IPS-18a (cell line): ENCODE measurements around the gene S100A4.
A peak's percentile ranks its signal among the peaks of the same experiment; 100 is the strongest.

Experiments used
- H3K27ac ChIP-seq: one replicate; pipeline ENCODE4 v1.5.1; 2013; ENCODE audit warnings: low read length
- H3K27me3 ChIP-seq: one replicate; pipeline ENCODE4 v1.6.1; 2013; ENCODE audit warnings: mild to moderate bottlenecking, low read length; ENCODE audit not compliant: control insufficient read depth, insufficient read depth
- H3K36me3 ChIP-seq: one replicate; pipeline ENCODE4 v1.6.1; 2013; ENCODE audit warnings: low read depth, low read length; ENCODE audit not compliant: control insufficient read depth
- H3K4me1 ChIP-seq: one replicate; pipeline ENCODE4 v1.6.1; 2013; ENCODE audit warnings: low read depth, low read length; ENCODE audit not compliant: control insufficient read depth
- H3K4me3 ChIP-seq: one replicate; pipeline ENCODE4 v1.5.1; 2013; ENCODE audit warnings: low read length
- H3K9ac ChIP-seq: one replicate; pipeline ENCODE4 v1.6.1; 2013; ENCODE audit warnings: mild to moderate bottlenecking, low read length, moderate library complexity
- H3K9me3 ChIP-seq: one replicate; pipeline ENCODE4 v1.6.1; 2013; ENCODE audit warnings: low read depth, low read length; ENCODE audit not compliant: control insufficient read depth

Gene S100A4

DNA sequence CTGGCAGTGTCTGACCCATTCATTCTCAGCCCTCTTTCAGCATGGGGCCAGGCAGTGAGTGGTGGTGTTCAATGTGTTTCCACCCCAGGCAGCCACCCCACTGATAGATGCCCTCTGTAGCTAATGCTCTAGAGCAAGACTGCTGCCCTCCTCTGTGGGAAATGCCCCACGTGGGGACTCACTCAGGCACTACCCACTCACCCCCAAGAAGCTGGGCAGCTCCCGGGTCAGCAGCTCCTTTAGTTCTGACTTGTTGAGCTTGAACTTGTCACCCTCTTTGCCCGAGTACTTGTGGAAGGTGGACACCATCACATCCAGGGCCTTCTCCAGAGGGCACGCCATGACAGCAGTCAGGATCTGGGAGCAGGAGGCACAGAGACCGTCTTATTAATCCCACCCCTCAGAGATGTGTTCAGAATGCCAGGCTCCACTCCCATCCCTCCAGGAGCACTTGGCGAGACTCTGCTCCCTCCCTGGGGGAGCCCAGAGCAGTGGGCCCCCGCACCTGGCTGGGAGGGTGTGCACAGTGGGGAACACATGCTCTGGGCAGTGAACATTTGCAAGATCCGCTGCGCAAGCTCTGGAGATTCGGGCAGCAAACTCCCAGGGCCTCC lies 1.0 kb downstream of the S100A4 start:
- no peak overlapping the region for H3K27ac ChIP-seq
- peak overlapping the region; percentile 13 for H3K9ac ChIP-seq
- H3K4me3 ChIP-seq = peak overlapping the region; percentile 26
- H3K27me3 ChIP-seq = no peaks in the 10 kb centered on the region
- H3K4me1 ChIP-seq = peaks cover 16% of the 10 kb centered on the region
- H3K9me3 ChIP-seq = no peaks in the 10 kb centered on the region
- no peaks in the 10 kb centered on the region for H3K36me3 ChIP-seq

DNA sequence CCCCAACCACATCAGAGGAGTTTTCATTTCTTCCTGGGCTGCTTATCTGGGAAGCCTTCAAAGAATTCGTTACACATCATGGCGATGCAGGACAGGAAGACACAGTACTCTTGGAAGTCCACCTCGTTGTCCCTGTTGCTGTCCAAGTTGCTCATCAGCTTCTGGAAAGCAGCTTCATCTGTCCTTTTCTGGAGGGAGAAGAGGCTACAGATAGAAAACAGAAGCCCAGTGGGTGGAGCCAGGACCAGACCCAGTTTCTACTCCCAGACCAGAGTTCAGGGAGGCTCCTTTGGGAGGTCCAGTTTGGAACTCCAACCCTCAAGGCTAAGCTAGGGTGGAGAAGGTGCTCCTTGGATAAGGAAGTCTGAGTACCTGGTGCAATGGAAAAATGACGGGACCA lies 1.9 kb downstream of the S100A4 start:
- Histone ChIP-seq H3K9ac (no peak overlapping the region), H3K27me3 (no peaks in the 10 kb centered on the region), H3K36me3 (no peaks in the 10 kb centered on the region), H3K4me1 (peaks cover 16% of the 10 kb centered on the region), H3K27ac (no peak overlapping the region), H3K4me3 (no peak overlapping the region), H3K9me3 (no peaks in the 10 kb centered on the region)

DNA sequence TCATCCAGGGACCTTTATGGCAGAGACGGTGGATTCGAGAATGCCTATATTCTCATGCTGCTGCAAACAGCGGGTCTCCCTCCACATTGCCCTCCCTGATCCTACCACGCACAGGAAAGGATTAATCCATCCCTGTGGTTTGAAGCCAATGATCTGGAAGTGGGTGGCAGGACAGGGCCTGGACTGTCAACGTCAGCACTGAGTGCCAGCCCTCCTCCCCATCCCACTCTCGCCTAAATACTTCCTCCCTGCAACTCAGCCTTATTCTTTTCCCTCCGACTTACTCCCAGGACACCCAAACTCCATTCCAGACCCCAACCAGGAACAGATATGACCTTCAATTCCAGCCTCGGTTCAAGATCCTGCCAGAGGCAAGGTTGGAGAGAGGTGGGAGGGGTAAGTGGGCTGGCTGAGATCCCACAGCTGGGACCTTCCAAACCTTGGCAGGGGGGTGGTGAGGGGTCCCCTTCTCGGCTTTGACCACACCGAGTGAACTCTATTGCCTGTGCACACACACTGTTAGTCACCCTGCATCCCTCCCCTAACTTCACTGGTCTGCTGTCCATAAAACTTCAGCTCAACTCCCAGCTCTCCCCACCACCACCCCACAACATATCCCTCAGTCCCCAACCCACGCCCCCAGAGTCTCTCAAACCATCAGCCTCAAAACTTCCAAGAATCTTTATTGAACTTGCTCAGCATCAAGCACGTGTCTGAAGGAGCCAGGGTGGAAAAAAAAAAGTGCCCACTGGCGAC lies 2.5 kb downstream of the S100A4 start:
- H3K36me3 ChIP-seq = no peaks in the 10 kb centered on the region
- peaks cover 17% of the 10 kb centered on the region for H3K4me1 ChIP-seq
- H3K27me3 ChIP-seq = no peaks in the 10 kb centered on the region
- no peak overlapping the region for H3K9ac ChIP-seq
- no peak overlapping the region for H3K4me3 ChIP-seq
- H3K27ac ChIP-seq = no peak overlapping the region
- H3K9me3 ChIP-seq = no peaks in the 10 kb centered on the region

DNA sequence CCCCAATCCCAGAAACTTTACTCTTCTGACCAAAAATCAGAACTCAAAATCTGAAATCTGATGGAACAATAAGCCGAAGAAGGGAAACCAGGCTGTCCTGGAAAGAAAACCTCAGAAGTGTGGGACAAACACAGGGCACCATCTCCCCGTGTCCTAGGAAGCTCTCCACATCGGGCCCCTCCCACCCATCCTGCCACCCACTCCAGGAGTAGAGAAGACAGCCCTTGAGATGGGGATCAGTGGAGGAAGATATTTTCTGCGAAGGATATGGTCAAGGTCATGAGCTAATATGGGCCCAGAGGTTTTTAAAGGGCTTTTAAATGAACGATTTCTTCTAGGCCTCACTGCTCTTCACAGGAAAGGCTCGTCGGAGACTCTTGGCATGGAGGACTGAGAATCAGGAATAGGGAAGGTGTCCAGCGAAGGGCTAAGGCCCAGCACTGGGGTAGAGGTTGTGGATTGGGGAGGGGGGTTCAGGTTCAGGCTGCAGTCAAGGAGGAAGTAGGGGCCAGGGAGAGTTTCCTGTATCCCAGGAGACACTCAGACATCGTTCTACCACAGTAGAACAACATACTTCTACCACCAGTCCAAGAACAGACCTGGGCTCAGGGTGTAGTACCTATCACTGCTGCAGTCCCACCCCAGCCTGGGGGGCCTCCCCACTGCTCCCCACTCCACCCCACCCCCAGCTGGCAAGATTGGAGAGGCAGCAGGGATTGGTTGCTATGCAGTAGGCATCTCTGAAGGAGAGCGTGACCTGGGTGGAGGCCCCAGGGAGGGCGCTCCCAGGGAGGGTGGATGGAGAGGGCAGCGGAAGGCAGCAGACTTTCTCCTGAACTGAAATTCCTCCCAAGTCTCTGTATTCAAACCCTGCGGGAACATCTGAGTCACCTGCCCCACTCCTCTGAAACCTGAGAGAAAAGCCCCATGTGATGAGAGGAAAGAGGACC lies 3.7 kb downstream of the S100A4 start:
- no peak overlapping the region for H3K4me3 ChIP-seq
- no peaks in the 10 kb centered on the region for H3K9me3 ChIP-seq
- H3K27me3 ChIP-seq = no peaks in the 10 kb centered on the region
- peaks cover 19% of the 10 kb centered on the region for H3K4me1 ChIP-seq
- no peak overlapping the region for H3K27ac ChIP-seq
- no peaks in the 10 kb centered on the region for H3K36me3 ChIP-seq
- H3K9ac ChIP-seq = no peak overlapping the region

DNA sequence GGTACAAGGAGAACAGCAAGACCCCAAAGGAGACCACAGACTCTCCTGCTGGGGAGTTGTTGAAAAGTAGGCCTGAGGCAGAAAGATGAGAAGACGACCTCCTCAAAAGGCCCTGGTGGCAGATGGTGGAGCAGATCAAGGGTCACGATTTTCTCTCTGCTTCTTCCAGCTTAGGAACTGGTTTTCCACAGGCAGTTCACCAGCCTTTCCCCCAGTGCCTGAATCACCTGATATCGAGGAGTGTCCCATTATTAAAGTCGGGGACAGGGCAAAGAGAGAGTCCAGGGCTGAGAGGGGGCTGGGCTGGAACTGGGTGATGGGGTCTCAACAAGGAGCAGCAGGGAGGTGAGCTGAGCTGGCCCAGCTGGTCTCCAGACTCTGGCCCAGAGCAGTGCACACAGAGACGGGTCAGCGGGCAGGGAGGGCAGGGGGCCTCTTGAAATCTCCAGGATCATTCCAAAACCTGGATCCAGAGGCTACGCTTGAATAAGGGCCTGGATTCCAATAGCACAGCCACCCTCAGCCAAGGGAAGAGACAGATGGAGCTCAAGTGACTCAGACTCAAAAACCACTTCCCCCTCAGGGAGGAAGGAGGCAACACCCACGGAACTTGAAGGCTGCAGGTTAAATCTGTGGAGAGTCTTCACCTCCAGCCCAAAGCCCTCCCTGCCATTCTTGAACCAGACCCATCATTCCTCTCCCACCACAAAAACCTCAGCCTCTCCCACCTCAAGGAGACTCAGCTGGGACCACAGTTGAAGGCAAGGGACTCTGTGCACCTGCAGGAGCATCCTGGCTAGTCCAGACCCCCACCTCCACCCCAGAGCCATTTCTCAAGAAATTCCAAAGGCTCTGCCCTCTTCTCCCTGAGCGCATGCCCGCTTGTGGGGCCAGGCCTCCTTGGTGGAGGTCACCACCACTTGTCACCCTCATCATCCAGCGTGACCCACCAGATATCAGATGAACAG lies 4.9 kb downstream of the S100A4 start, which contains the start of gene S100A5:
TSS of gene S100A5 (minus strand) at position 541 of the 968 bp plus-strand sequence. CDS start 743 bp downstream, outside the sequence.
- H3K4me3 ChIP-seq = no peak within 1 kb of the TSS
- no peak within 1 kb of the TSS for H3K27ac ChIP-seq
- no peak within 1 kb of the TSS for H3K9ac ChIP-seq
- H3K4me1 ChIP-seq = peaks cover 24% of the 10 kb centered on the region
- no peaks in the 10 kb centered on the region for H3K9me3 ChIP-seq
- no peaks in the 10 kb centered on the region for H3K27me3 ChIP-seq
- no peaks in the 10 kb centered on the region for H3K36me3 ChIP-seq

DNA sequence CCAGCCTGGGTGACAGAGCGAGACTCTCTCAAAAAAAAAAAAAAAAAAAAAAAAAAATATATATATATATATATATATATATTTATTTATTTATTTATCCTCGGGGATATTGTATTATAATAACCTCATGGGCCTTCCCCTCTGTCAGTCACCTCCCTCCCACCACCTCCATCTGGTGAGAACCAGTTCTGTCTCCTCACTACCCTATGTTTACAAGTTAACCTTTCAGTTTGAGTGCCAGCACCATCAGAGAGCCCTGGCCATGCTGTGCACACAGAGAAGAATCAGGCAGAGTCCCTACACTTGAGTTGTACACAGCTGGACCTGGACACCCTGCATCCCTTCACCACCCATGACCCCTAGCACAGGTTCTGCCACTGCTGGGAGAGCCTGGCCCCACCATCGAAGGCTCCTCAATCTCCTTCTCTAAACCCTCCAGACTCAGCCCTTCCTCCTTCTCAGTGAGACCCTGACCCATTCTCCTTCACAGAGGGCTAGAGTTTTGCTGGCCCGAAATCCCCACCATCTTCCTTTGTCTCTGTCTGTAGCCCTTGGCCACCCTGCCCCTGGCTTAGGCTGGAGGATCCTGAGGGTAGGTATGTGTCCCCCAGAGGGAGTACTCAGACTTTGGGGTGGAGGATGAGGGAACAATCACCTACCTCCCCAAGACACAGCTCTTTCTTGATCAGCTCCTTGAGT lies 6.1 kb downstream of the S100A4 start:
- no peak overlapping the region for H3K9ac ChIP-seq
- no peak overlapping the region for H3K4me3 ChIP-seq
- no peaks in the 10 kb centered on the region for H3K9me3 ChIP-seq
- peaks cover 2% of the 10 kb centered on the region for H3K27me3 ChIP-seq
- no peaks in the 10 kb centered on the region for H3K36me3 ChIP-seq
- peaks cover 19% of the 10 kb centered on the region for H3K4me1 ChIP-seq
- no peak overlapping the region for H3K27ac ChIP-seq

DNA sequence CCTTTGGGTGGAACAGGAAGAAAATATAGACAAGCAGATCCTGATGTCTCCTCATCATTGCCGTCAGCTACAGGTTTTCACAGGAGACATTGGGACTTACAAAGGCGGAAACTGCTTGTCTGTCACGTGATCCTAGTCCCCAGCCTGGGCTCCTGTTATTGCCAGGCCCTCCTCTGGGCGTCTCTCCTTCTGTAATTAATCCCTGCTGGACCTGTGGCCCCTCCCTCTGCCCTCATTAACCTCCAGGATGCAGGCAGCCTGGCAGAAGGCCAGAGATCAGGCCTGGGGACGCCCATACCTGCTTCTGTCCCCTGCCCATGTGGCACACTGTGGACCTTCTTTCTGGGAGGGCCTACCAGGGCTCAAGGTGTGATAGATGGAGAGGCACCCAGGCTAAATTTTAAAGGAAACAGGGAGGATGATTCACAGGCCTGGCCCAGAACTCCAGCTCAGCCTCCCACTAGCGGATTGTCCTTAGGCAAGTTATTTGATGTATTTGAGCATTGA lies 7.2 kb downstream of the S100A4 start:
- Histone ChIP-seq H3K36me3 (no peaks in the 10 kb centered on the region), H3K9ac (no peak overlapping the region), H3K4me1 (peaks cover 23% of the 10 kb centered on the region), H3K9me3 (no peaks in the 10 kb centered on the region), H3K27me3 (peaks cover 6% of the 10 kb centered on the region), H3K27ac (no peak overlapping the region), H3K4me3 (no peak overlapping the region)

DNA sequence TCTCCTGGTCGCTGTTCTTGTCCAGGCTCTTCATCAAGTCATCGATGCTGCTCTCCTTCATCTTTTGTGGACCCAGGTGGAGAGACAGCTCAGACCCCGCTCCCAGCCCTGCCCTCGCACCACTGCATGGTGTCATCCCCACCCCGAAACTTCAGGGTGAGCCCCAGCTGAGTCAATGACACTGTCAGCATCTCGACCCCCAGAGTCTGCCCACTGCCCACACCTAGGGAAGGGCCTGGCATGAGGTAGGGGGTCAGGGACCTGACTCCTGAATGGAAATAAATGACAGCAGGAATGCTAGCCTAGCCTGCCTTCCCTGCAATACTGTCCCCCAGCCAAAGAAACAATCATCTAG lies 8.3 kb downstream of the S100A4 start:
- Histone ChIP-seq H3K4me3 (no peak overlapping the region), H3K9ac (no peak overlapping the region), H3K27ac (no peak overlapping the region), H3K4me1 (peaks cover 28% of the 10 kb centered on the region), H3K27me3 (peaks cover 6% of the 10 kb centered on the region), H3K36me3 (no peaks in the 10 kb centered on the region), H3K9me3 (no peaks in the 10 kb centered on the region)

DNA sequence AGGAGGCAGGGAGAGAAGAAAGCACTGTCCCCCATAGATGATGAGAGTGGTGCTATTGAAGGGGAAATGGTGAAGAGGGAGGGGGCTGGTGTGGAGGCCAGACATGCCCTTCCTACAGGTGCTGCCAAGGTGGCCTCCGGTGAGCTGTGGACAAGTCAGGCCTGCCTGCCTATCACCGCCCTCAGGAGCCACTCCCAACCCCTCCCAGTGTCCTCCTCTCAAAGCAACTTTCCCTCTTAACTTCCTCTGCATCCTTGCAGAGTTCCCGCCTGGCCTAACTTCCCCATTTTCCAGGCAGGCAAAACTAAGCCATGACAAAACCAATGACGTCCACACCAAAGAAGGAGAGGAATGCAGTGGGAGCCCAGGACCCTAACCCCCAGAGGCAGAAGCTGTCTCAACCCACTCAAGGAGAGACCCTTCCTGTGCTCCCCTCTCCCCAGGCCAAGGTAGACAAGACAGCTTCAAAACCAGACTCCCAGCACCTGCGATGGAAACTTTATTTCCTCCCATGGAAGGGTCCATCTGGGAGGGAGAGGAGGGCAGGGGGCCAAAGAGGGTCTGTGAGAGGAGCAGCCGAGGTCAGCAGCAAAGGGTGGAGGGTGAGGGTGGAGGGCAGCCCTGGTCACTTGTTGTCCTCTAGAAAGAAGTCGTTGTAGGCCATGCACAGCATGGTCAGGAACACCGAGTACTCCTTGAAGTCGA lies 8.8 kb downstream of the S100A4 start:
- no peaks in the 10 kb centered on the region for H3K36me3 ChIP-seq
- H3K9ac ChIP-seq = no peak overlapping the region
- H3K27me3 ChIP-seq = peaks cover 6% of the 10 kb centered on the region
- H3K9me3 ChIP-seq = no peaks in the 10 kb centered on the region
- H3K4me3 ChIP-seq = peak overlapping the region; percentile 7
- peaks cover 31% of the 10 kb centered on the region for H3K4me1 ChIP-seq
- no peak overlapping the region for H3K27ac ChIP-seq
